CD4-positive, alpha-beta T cell treated with Interferon gamma for 1 hour (primary cell): ENCODE data around the gene COL15A1.
"Not testable (repeated sequence)": the region's sequence is repeated elsewhere in the genome, so short reads cannot be mapped to it uniquely, and the experiment has no call there.

Experiments
- DNase-seq: peaks from one replicate; pipeline ENCODE4 v3.0.0-alpha.2; 2020

COL15A1 gene

DNA sequence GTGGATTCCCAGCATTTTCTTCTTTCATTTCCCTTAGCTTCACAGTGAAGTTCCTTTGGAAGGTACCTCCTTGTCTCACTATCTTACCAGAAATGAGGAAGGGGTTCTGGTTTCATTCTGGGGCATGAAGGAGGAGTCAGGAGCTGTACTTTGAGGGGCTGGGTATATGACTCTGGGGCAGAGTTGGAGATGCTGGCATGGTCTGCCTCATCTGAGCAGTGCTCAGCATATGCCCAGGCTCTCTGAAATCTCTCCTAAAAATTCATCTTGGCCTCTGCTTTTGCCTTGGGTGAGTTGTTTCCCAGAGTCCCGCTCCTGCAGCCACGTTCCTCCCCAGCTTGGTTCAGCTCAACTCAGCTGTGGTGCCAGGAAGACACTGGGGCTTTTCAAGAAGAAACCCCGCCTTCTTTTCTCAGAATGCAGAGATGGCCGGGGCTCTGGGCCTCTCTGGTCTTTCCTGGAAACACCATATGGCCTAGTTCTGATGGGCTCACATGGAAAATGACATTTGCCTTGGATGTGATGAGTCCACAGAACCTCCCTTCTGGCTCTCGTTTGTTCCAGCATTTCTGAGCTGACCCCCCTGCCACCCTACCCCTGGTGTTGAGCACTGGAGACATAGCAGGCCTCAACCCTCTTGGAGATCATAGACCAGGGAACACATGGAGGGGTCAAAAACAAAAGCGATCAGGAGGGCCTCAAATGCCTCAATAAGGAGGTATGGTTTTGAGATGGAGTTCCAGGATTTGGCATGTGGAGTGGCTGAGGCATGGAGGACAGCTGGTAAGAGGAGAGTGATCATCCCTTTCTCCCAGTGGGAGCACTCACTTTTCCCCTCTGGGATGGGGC, 149.2 kb downstream of the COL15A1 start:
- DNase-seq: no peak

DNA sequence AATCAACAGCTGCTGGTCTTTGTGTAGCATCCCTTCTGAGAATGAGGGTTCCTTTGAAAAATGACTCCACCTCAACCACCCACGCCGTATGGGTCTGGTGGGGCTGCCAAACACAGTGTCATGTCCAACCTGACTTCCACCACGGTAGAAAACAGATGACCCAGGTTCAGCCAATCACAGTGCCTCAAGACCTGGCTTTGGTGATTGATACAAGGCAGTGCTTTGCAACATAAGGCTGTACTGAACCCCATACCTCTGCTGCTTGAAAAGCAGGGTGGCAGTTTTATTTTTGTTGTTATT, 149.7 kb downstream of the COL15A1 start:
- no peak for DNase-seq

DNA sequence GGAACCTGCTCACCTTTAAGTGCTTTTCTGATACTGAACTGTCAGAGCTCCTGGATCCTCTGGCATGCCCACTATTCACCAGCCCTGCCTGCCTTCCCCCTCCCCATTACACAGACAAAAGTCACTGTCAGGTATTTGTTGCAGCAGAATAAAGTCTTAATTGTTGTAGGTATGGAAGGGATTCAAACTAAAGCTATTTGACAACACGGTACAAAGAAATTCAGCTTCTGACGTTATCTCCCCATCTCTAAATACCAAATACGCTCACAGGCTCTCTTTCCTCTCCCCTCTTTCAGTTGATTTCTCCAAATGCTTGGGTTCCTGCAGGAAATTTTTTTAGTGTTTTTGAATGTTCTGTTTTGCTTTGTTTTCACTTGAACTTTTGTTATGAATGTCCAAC, 151.9 kb downstream of the COL15A1 start:
- DNase-seq: no peak

DNA sequence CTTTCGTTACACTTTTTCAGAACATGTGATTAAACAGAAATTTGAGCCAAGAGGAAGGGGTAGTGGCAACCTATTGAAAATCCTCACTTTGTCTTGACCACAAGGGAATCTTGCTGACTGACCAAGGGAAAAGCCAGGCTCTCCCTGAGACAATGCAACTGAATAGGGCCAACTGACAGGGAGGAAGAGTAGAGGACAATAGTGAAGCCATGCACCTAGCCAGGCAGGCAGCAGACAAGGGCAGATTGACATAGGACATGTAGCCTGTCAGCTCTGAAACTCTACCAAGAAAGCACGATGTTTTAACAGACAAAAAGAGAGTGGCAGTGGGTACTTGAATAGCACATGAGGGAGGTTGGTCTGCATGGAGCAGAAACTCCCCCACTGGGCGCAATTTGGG, 152.7 kb downstream of the COL15A1 start:
- DNase-seq: no peak

DNA sequence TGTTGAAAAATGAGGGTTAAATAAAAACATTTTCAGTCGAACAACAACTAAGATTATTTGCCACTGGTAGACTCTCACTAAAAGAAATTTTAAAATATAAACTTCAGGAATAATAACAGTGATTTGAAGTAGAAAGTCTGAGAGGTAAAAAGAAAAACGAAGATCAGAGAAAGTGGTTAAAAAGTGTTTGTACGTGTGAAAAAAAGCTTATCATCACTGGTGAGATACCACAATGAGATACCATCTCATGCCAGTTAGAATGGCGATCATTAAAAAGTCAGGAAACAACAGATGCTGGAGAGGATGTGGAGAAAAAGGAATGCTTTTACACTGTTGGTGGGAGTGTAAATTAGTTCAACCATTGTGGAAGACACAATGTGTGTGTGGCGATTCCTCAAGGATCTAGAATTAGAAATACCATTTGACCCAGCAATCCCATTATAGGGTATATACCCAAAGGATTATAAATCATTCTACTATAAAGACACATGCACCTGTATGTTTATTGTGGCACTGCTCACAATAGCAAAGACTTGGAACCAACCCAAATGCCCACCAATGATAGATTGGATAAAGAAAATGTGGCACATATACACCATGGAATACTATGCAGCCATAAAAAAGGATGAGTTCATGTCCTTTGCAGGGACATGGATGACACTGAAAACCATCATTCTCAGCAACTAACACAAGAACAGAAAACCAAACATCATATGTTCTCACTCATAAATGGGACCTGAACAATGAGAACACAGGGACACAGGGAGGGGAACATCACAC, 156.3 kb downstream of the COL15A1 start:
- DNase-seq: not testable (repeated sequence)

DNA sequence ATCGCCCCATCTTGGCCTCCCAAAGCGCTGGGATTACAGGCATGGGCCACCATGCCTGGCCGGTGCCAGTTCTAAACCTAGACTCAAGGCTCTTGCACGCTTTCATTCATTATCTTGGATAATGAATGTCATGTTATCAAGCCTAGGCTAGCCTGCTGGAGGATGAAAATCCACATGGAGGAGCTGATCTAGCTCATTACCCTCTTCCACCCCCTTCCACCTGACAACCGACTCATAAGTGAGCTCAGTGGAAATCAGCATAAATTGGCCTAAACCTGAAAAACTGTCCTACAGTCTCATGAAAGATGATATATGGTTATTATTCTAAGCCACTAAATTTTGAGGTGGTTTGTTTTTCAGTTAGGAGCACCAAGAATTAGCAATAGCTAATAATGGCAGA, 157.6 kb downstream of the COL15A1 start:
- no peak for DNase-seq

DNA sequence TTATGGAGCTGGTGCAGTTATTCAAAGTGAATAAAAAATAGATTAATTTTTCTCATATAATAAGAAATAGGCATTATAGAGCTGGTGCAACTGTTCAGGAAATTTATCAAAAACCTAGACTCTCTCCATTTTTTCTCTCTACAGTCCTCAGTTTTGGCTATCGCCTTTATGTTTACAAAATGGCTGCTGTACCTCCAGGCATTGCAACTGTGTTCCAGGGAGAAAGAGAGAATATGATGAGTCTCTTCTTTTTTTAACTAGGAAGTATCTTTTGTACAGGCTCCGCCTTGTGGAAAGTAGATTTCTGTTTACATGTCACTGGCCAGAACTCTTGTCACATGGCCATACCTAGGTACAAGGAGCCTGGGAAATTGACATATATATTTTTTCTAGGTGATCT, 158.1 kb downstream of the COL15A1 start:
- no peak for DNase-seq

DNA sequence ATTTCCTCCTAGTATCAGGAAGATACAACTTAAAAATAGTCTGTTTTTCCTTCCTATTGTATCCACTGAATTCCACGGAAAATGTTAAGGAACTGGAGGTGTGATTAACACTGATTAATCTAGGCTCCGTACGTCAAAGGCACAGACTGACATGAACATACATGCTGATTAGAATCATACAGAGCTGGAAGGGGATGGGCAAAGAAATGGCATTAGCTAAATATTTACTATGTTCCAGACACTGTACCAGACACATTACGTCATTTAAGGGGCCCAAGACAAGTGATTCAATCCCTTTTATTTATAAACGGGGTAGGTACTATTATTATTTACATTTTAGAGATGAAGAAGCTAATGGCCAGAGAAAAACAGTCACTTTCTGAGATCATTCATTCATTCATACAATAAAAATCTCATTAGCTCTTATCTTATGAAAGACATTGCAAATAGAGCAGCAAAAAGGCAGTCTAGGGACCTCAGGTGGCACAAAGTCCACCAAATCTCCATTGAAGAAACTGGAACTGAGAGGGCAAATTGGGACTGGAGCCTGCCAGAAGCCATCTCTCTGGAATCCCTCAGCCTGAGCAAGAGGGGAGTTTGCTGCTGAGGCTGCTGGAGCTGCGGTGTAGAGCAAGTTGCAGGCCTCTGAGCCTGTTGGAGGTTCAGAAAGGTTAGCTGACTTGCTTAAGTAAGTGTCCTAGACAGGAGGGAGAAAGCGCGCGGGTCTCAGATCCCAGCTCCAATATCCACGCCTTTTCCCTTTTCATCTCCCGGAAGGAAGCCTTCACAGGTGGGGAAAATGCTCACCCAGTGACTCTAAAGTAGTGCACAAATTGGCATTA, 159.6 kb downstream of the COL15A1 start:
- DNase-seq: no peak

DNA sequence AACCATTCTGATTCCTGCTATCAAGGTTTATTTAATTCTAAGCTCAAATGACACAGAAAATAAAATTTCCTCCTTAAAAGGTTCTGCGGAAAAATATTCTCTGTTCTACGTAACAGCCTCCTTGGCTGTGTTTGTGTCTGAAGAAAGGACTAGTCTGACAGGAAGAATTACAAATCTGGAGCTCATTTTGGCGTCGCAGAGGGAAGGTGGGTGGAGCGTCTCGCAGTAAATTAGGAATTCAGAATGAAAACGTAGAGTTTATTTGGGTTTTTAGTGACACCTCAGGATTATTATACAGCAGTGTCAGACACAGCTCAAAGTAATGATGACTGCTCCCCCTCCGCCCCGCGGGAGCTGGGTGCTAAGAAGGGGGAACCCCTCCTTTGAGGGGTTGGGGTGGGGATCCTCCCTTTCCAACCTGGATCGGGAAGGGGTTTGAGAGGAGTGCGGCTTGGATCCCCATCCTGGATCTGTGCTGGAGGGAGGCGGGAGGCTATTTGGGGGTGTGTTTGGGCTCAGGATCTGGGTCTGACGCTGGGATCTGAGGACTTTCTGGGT, 160.3 kb downstream of the COL15A1 start:
- DNase-seq: no peak

DNA sequence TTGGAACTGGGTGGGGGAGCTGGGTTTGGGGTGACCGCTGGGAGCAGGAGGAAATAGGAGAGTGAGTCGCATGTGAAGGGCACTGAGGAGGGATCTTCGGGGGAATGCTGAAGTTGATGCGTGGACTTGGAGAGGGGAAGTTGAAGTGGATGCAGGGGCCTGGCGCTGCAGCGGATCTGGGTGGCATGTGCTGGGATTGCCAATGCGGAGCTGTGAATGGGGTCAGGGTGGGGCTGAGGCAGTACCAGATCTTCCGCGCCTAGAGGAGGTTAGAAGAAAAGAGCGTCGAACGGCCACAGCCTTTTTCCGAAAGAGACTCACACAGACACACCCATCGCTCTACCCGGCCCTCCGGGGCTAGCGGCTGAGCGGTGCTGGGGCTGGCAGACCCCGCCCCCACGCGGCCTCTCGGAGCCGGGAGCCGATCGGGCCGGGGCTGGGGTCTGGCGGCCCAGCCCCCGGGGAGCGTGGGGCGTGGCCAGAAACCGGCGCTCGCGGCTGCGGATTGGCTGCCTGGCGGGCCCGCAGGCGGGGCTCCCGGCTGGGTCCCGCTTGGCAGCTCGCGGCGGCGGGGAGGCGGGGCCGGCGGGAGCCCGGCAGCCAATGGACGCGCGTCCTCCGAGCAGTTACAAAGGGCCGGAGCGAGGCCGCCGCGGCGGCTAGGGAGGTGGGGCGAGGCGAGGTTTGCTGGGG, 160.9 kb downstream of the COL15A1 start, which contains the start of gene TGFBR1:
Gene TGFBR1 (plus strand): TSS at position 655 of the 693 bp plus-strand sequence. CDS start 93 bp downstream, outside the sequence.
- DNase-seq: peak; percentile 94

DNA sequence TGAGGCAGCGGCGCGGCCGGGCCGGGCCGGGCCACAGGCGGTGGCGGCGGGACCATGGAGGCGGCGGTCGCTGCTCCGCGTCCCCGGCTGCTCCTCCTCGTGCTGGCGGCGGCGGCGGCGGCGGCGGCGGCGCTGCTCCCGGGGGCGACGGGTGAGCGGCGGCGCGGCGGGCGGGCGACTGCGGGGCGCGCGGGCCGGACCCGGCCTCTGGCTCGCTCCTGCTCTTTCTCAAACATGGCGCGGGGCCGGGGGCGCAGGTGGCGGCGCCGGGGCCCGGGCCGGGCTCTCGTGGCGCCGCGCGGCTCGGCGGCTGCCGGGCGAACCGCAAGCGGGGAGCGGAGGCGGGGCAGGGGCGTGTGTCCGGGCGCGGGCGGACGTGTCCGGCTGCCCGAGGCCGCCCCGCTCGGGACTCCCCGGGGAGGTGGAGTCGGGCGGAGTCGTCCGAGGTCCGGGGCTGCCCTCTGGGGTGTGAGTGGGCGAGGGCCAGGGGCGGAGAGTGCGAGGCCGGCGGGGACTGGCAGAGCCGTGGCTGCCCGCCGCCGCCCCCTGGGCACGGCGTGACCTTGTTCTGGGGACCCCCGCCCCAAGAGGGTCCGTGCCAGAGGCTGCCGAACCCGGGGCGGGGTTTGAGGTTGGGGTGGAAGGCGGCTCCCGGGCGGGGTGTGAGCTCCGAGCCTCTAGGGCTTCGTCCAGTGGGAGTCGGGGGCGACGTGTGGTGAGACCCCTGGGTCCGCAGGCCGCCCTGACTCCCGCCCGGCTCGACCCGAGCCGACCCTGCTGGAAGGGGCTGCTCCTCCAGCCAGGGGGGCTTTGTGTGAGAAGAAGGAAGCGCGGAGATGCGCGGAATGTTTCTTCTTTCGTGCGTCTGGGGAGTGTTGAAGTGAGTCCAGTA, 161.7 kb downstream of the COL15A1 start:
- DNase-seq: peak; percentile 62

DNA sequence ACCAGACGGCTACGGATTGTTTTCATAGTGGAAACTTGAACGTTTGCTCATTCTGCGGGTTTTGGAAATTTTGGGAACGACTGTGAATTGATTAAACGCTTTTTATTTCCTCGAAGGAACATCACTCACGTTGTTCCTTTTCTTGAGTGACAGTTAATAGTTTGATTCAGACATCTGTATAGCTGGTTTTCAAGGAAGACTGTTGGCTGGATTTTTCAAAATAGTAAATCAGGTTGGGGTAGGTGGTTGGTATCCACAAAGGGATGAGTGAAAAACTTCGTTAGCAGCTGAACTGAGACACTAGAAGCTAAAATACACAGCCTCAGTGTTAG, 162.3 kb downstream of the COL15A1 start:
- no peak for DNase-seq

DNA sequence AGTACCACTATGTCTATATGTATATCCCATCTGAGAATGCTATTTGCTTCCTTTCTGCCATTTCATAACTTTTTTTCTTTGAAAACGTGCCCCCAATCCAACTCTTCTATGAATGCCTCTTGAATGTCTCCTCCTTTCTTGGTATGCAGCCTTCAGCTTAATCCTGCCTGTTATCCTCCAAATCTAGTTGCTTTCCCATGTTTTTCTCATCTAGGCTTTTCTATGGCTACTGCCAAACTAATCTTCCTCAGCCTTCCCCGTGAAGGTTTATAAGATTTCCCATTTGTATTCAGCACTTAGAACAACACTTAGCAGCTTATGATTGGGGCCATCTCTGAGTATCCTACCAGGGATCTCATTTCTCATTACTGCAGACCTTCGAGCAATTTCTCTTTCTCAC, 163.7 kb downstream of the COL15A1 start:
- DNase-seq: no peak

DNA sequence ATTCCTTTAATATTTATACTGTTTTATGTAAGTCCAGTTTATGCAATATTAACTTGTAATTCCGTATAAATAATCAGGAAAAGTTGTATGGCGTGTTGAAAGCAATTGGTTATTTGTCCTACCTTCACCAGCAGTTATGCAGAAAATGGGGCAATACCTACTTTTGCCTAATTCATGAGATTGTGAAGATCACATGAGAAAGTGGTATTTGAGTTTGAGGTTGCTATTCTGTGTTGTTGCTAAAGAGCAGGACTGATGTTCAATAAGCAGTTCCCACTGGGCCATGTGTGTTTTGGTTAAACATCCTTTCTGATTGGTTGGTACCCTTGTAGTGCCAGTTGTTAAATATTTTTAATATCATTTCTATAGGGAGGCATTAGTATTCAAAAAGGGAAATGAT, 164.4 kb downstream of the COL15A1 start:
- no peak for DNase-seq

DNA sequence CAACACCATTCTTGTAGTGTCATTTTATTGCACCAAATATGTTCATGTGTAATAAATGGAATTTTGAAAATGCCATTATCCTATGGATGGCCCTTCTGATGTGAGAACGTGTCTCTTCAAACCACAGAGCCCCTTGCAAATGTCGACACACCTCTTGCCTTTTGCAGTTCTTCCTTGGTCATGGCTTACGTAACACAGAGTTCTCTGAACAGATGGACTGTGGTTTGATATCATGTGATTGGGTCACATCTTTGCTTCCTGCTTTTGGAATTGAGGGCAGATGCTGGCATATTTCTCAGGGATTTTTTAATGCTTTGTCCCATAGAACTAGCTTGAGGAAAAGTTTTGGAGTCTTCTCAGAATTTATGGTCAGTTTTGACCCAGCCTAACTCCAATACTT, 165.8 kb downstream of the COL15A1 start:
- peak; percentile 28 for DNase-seq

DNA sequence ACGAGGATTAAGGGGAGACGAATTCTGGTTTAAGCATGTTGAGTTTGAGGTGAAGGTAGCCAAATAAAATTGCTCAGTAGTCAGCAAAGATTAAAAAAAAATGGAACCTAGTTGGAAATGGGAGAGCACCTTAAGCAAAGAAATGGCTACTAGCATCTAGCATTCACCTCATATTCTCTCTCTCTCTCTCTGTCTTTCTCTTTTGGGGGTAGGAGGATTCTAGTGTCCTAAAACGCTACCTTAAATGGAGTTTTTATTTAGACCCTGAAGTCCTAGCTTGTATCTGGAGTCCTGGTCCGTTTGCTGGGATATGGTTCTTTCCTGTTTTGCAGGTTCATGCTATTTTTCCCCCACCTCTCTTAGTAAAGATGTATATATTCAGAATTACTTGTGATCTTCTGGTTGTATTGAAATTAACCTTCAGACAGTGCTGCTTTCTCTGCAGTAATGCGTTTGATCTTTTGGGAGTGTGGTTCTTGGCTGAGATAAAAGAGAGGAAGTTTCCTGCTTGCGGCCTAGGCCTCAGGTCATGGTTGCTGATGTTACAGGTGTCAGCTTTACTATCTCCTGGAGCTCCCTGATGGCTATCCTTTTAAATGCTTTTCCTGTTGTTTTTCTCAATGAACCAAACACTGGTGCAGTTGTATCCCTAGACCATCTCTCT, 169.2 kb downstream of the COL15A1 start:
- DNase-seq: peak; percentile 32

DNA sequence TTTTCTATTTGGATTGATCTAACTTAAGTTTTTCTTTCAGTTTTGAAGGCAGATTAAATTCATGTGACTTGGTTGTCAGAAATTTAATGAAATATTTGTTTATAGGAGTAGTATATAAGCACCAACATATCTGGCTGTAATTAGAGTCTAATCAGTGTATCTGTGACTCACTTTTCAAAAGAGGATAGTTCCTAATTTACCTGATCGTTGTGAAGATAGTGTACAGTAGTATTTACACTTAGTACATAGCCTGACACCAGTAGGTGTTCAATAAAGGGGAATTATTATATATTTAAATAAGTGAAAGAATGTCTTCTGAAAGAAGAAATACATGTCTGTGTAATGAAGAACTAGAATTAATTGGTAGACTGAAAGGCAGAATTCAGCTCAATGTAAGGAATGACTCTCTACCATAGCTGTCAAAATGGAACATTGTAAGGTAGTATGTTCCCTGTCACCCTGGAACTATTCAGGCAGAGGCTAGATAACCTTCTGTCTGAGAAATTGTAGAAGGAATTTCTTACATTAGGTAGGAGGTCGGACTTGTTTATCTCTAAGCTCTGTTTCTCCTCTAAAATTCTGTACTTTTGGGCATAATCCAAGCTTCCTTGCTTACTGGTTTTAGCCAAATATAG, 169.8 kb downstream of the COL15A1 start:
- no peak for DNase-seq

DNA sequence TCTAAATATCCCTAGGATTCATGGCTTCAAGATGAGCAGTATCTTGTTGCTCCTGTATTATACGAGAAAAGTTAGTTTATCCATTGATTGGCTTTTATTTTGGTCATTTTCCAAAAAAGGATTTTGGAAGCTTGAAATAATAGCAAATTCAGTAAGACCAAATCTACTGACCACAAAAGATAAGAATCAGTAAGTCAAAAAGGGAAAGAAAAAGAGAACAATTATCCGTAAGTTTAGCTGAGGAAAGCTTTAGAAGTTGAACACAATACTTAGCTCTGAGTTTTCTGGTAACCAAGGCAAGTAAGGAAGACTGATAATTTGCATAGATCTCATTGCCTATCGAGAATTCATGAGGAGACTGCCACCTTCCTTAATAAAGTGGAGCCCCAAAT, 170.3 kb downstream of the COL15A1 start:
- DNase-seq: no peak

DNA sequence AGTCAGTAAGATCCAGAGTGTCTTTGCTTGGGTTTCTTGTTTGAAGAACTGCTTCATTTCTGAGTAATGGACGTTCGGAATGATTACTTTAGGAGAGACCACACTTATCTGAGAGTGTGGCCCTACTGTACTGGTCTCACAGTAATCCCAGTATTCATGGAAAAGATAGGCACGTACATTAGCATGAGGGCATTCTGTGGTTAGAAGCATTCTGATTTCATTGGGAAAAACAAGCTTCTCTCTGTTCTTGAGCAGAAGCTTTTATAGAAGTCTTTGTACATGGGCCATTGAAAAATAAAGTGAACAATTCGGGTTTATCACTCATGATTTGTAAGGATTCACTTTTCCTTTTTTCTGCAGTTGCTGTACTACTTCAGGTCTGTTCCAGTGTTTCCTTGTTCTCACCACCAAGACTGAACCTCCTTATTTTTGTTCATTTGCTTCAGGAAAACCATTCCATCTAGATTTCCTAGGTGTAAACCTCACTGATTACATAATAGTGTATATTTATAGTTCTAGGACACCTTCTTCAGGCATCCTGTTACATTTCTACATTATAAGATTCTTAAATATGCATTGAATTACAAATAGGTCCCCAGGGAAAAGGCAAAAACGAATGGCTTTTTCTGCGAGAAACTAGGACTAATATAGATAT, 171.3 kb downstream of the COL15A1 start:
- DNase-seq: no peak

DNA sequence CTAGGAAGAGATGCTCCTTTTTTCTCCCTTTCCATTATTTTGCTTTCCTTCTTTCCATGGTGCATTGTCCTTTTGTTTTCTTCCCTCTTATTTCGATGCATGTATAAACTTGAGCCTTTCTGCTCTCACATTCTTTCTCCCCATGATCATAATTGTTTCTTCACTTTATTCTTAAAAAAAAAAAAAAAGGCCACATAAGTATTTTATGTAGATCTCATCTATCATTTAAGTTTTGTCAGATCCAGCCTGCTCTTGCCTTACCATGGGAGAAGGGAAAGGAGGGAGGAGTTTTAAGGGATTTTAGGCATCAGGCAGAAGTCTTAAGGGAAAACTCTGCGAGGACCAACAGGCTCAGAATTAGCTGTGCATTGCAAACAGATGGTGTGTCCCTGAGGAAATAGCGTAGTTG, 172.3 kb downstream of the COL15A1 start:
- no peak for DNase-seq
